Subcutaneous abdominal adipose tissue (tissue), 5 donors: ENCODE measurements around the gene GPR139.

Experiments
- H3K27ac ChIP-seq: one replicate; pipeline ENCODE4 v1.7.0; 2013; ENCODE audit warnings: low read depth, mild to moderate bottlenecking, inconsistent platforms, low read length, moderate library complexity
- H3K27me3 ChIP-seq, 5 donors: one replicate each; pipeline ENCODE4 v1.7.0; 2013; ENCODE audit warnings: low read length in 5 of 5, inconsistent platforms in 1 of 5; ENCODE audit not compliant: control insufficient read depth in 5 of 5, insufficient read depth in 4 of 5
- H3K36me3 ChIP-seq, 5 donors: one replicate each; pipeline ENCODE4 v1.7.0; 2013; ENCODE audit warnings: low read length in 5 of 5; ENCODE audit not compliant: control insufficient read depth in 5 of 5, insufficient read depth in 5 of 5
- H3K4me1 ChIP-seq, 5 donors: one replicate each; pipeline ENCODE4 v1.7.0; 2013; ENCODE audit warnings: low read length in 5 of 5, mild to moderate bottlenecking in 3 of 5, moderate library complexity in 1 of 5; ENCODE audit not compliant: control insufficient read depth in 5 of 5, insufficient read depth in 5 of 5
- H3K4me3 ChIP-seq, 5 donors: one replicate each; pipeline ENCODE4 v1.7.0; 2013; ENCODE audit warnings: low read length in 5 of 5, low read depth in 1 of 5
- H3K9ac ChIP-seq, 5 donors: one replicate each; pipeline ENCODE4 v1.7.0; 2013; ENCODE audit warnings: low read length in 5 of 5, mild to moderate bottlenecking in 4 of 5, moderate library complexity in 3 of 5
- H3K9me3 ChIP-seq, 5 donors: one replicate each; pipeline ENCODE4 v1.7.0; 2013; ENCODE audit warnings: low read length in 5 of 5; ENCODE audit not compliant: control insufficient read depth in 5 of 5
- donor health status: healthy.
- donor health status: healthy.
- donor health status: healthy.
- donor health status: healthy.
- donor health status: healthy.

Gene GPR139

GRCh38 chr16:20089246-20089965 is 15.7 kb upstream of the GPR139 start:
- no peak overlapping the region for H3K27ac ChIP-seq
- no peaks in the 10 kb centered on the region for H3K4me1 ChIP-seq
- no peaks in the 10 kb centered on the region for H3K36me3 ChIP-seq
- H3K4me3 ChIP-seq, result no peak overlapping the region
- no peaks in the 10 kb centered on the region for H3K9me3 ChIP-seq
- peaks cover 0 to 5% (median 0%) of the 10 kb centered on the region in 5 donors for H3K27me3 ChIP-seq
- H3K9ac ChIP-seq, result no peak overlapping the region

- Histone ChIP-seq H3K27ac (no peak overlapping the region), H3K4me1 (no peaks in the 10 kb centered on the region), H3K36me3 (no peaks in the 10 kb centered on the region), H3K9ac (no peak overlapping the region), H3K27me3 (peaks cover 0 to 6% (median 3%) of the 10 kb centered on the region in 5 donors), H3K9me3 (no peaks in the 10 kb centered on the region), H3K4me3 (no peak overlapping the region)
These were observed 11.0 kb upstream of the GPR139 start for GRCh38 chr16:20084624-20085226.

GRCh38 chr16:20079106-20079505 is 5.4 kb upstream of the GPR139 start:
- Histone ChIP-seq H3K27ac (no peak overlapping the region), H3K9ac (no peak overlapping the region), H3K4me3 (no peak overlapping the region), H3K36me3 (no peaks in the 10 kb centered on the region), H3K9me3 (no peaks in the 10 kb centered on the region), H3K4me1 (no peaks in the 10 kb centered on the region), H3K27me3 (peaks cover 8 to 21% (median 16%) of the 10 kb centered on the region in 5 donors)

- Histone ChIP-seq H3K36me3 (no peaks in the 10 kb centered on the region), H3K9me3 (no peaks in the 10 kb centered on the region), H3K4me1 (no peaks in the 10 kb centered on the region), H3K27ac (no peak overlapping the region), H3K9ac (no peak overlapping the region), H3K27me3 (peaks cover 24 to 53% (median 38%) of the 10 kb centered on the region in 5 donors), H3K4me3 (no peak overlapping the region)
These were observed 1.6 kb upstream of the GPR139 start for GRCh38 chr16:20075243-20075642.

- Histone ChIP-seq H3K9me3 (no peaks in the 10 kb centered on the region), H3K36me3 (no peaks in the 10 kb centered on the region), H3K27me3 (peaks cover 23 to 53% (median 38%) of the 10 kb centered on the region in 5 donors), H3K4me3 (no peak overlapping the region), H3K4me1 (no peaks in the 10 kb centered on the region), H3K27ac (no peak overlapping the region), H3K9ac (no peak overlapping the region)
These were observed 655 bp upstream of the GPR139 start for GRCh38 chr16:20074099-20074991.

- H3K4me3 ChIP-seq, result no peak overlapping the region
- peaks cover 23 to 53% (median 36%) of the 10 kb centered on the region in 5 donors for H3K27me3 ChIP-seq
- no peaks in the 10 kb centered on the region for H3K4me1 ChIP-seq
- H3K36me3 ChIP-seq, result no peaks in the 10 kb centered on the region
- no peak overlapping the region for H3K27ac ChIP-seq
- peaks cover 0 to 7% (median 0%) of the 10 kb centered on the region in 5 donors for H3K9me3 ChIP-seq
- H3K9ac ChIP-seq, result no peak overlapping the region
These were observed 852 bp downstream of the GPR139 start for GRCh38 chr16:20072874-20073202.

GRCh38 chr16:20072146-20072873 is 1.4 kb downstream of the GPR139 start:
- Histone ChIP-seq H3K27ac (no peak overlapping the region), H3K36me3 (no peaks in the 10 kb centered on the region), H3K9ac (no peak overlapping the region), H3K4me1 (no peaks in the 10 kb centered on the region), H3K9me3 (peaks cover 0 to 9% (median under 1%) of the 10 kb centered on the region in 5 donors), H3K27me3 (peaks cover 23 to 53% (median 36%) of the 10 kb centered on the region in 5 donors), H3K4me3 (no peak overlapping the region)

GRCh38 chr16:20064931-20065330 is 8.8 kb downstream of the GPR139 start:
- H3K27me3 ChIP-seq, result peaks cover 0 to 7% (median 0%) of the 10 kb centered on the region in 5 donors
- H3K4me1 ChIP-seq, result no peaks in the 10 kb centered on the region
- no peak overlapping the region for H3K4me3 ChIP-seq
- H3K9me3 ChIP-seq, result peaks cover 0 to 9% (median 3%) of the 10 kb centered on the region in 5 donors
- H3K36me3 ChIP-seq, result no peaks in the 10 kb centered on the region
- H3K9ac ChIP-seq, result no peak overlapping the region
- no peak overlapping the region for H3K27ac ChIP-seq

GRCh38 chr16:20064520-20064919 is 9.2 kb downstream of the GPR139 start:
- H3K9ac ChIP-seq, result no peak overlapping the region
- no peak overlapping the region for H3K4me3 ChIP-seq
- H3K4me1 ChIP-seq, result no peaks in the 10 kb centered on the region
- no peaks in the 10 kb centered on the region for H3K36me3 ChIP-seq
- H3K9me3 ChIP-seq, result peaks cover 0 to 9% (median 3%) of the 10 kb centered on the region in 5 donors
- peaks cover 0 to 11% (median 0%) of the 10 kb centered on the region in 5 donors for H3K27me3 ChIP-seq
- H3K27ac ChIP-seq, result no peak overlapping the region
